K562 (cell line): ENCODE measurements around the gene TMCO4. TPM values are rescaled to one million over a fixed set of nuclear protein-coding genes. Genes with fewer than 3 reads are reported as not detected.

Source experiments
- ATAC-seq: fragments of 200-7000 bp; cut with Tn5 transposase; 3 replicates; pipeline ENCODE4 v1.9.1; 2020; ENCODE audit warnings: moderate library complexity
- BruUV-seq: library from RNA; stranded (reverse); fragments of 400-500 nt; replicated peaks from 2 replicates; lab custom pipeline; 2021; lab: Mats Ljungman, UMichigan
- CTCF ChIA-PET: fragments of 300-600 bp; formaldehyde crosslinking; extraction: SDS; loops from one replicate; lab custom pipeline; 2021; ENCODE audit warnings: low intra/inter-chr PET ratio; lab: Yijun Ruan, JAX
- POLR2A ChIA-PET: fragments of 300-600, 350-650 bp; sonication (Branson Sonifier 250); formaldehyde crosslinking; extraction: SDS; loops from one replicate; lab custom pipeline; 2021; ENCODE audit warnings: antibody characterized with exemption, inconsistent platforms; lab: Yijun Ruan, JAX
- DNase-seq, 4 experiments: peaks; one replicate each; pipeline versions ENCODE4 v3.0.0 to v3.0.0-alpha.2; 2011 to 2018; ENCODE audit warnings: low spot score in 3 of 4, mixed read lengths in 3 of 4; ENCODE audit errors: extremely low read depth in 1 of 4
- FAIRE-seq: peaks from 2 replicates; lab custom pipeline; 2011; peaks lifted over from hg19 to GRCh38; lab: Jason Lieb, UNC
- H2AFZ ChIP-seq: 2 replicates; pipeline ENCODE4 v1.6.0; 2011; ENCODE audit warnings: low read depth, low read length, control low read depth, inconsistent platforms
- H3K27ac ChIP-seq: fragments of 200-600 bp; 3 replicates; pipeline ENCODE4 v1.8.0; 2011; ENCODE audit warnings: low read depth, mild to moderate bottlenecking, control low read depth, inconsistent platforms, low read length, moderate library complexity, mixed read lengths; ENCODE audit errors: extremely low read depth
- H3K27me3 ChIP-seq, 2 experiments: fragments of 300-600 bp in 1 of 2; 2 replicates in 1 of 2; 3 replicates in 1 of 2; pipeline versions ENCODE4 v1.6.0 to v1.8.0; 2011; ENCODE audit warnings: inconsistent platforms in 2 of 2, low read length in 2 of 2, mild to moderate bottlenecking in 1 of 2, mixed read lengths in 1 of 2, moderate library complexity in 1 of 2; ENCODE audit not compliant: control insufficient read depth in 2 of 2, insufficient read depth in 2 of 2
- H3K36me3 ChIP-seq: fragments of 300-600 bp; 3 replicates; pipeline ENCODE4 v1.8.0; 2011; ENCODE audit warnings: mild to moderate bottlenecking, low read length, inconsistent platforms; ENCODE audit not compliant: control insufficient read depth, insufficient read depth
- H3K4me1 ChIP-seq, 2 experiments: fragments of 200-600 bp in 1 of 2; replicated peaks in 1 of 2; 2 replicates in 1 of 2; 3 replicates in 1 of 2; pipeline versions ENCODE4 v1.5.1 to v1.8.0; 2011; ENCODE audit warnings: inconsistent platforms in 2 of 2, low read length in 2 of 2, mild to moderate bottlenecking in 1 of 2, mixed read lengths in 1 of 2, moderate library complexity in 1 of 2; ENCODE audit not compliant: control insufficient read depth in 2 of 2, insufficient read depth in 2 of 2
- H3K4me2 ChIP-seq: 2 replicates; pipeline ENCODE4 v1.6.1; 2011; ENCODE audit warnings: low read length, control low read depth, inconsistent platforms, mixed read lengths; ENCODE audit not compliant: insufficient read depth
- H3K4me3 ChIP-seq: fragments of 200-600 bp; sonication (generic), shearing (Covaris generic); 2 replicates; pipeline ENCODE4 v1.5.1; 2016; ENCODE audit warnings: control low read depth, inconsistent platforms
- H3K79me2 ChIP-seq: fragments of 200-600 bp; 3 replicates; pipeline ENCODE4 v1.8.0; 2011; ENCODE audit warnings: low read length, inconsistent platforms; ENCODE audit not compliant: control insufficient read depth, insufficient read depth
- H3K9ac ChIP-seq, 2 experiments: 2 replicates each; pipeline versions ENCODE4 v1.6.0 to v1.6.1; 2011; ENCODE audit warnings: low read depth in 2 of 2, low read length in 2 of 2, control low read depth in 1 of 2, inconsistent platforms in 1 of 2, mild to moderate bottlenecking in 1 of 2, mixed read lengths in 1 of 2; ENCODE audit not compliant: insufficient read depth in 1 of 2
- H3K9me1 ChIP-seq: one replicate; pipeline ENCODE4 v1.6.0; 2011; ENCODE audit warnings: inconsistent platforms, mild to moderate bottlenecking, low read length, moderate library complexity; ENCODE audit not compliant: control insufficient read depth, insufficient read depth
- H3K9me3 ChIP-seq: replicated peaks from 2 replicates; pipeline ENCODE4 v1.5.1; 2011; ENCODE audit warnings: low read depth, low read length, inconsistent platforms; ENCODE audit not compliant: control insufficient read depth, insufficient read depth
- H4K20me1 ChIP-seq: replicated peaks from 2 replicates; pipeline ENCODE4 v1.6.1; 2011; ENCODE audit warnings: low read length, inconsistent platforms, mixed read lengths; ENCODE audit not compliant: control insufficient read depth, insufficient read depth
- CTBP1 ChIP-seq: fragments of 450-650 bp; IDR thresholded peaks from 2 replicates; pipeline ENCODE4 v1.6.1; 2016; ENCODE audit warnings: borderline replicate concordance
- MAFF ChIP-seq: IDR thresholded peaks from 2 replicates; pipeline ENCODE4 v1.6.1; 2012; ENCODE audit warnings: low read length, improper control_type of control experiment
- NRF1 ChIP-seq, 2 experiments: fragments of 450-650 bp; IDR thresholded peaks in 1 of 2; conservative IDR thresholded peaks in 1 of 2; 2 replicates each; pipeline ENCODE4 v1.6.1; 2014; ENCODE audit warnings: mild to moderate bottlenecking in 2 of 2
- ZKSCAN1 ChIP-seq: fragments of 150-350 bp; IDR thresholded peaks from 2 replicates; pipeline ENCODE4 v1.6.1; 2016; ENCODE audit warnings: low read depth, low read length
- WGBS: fragments of 100-300 bp; shearing (Covaris generic); methylation state at CpG from one replicate; pipeline ENCODE4 v1.1.6; 2016; ENCODE audit warnings: low coverage, mixed read lengths; ENCODE audit not compliant: insufficient coverage; ENCODE audit errors: missing lambda C conversion rate; 5-methylcytosine and 5-hydroxymethylcytosine counted together
- in situ Hi-C: fragments of 300-500 bp; cut with MboI; formaldehyde crosslinking; loops from 4 replicates; pipeline ENCODE4 v1.15.0; 2018; ENCODE audit warnings: inconsistent platforms, mixed read lengths
- intact Hi-C: fragments of 100-400 bp; cut with micrococcal nuclease; formaldehyde crosslinking; loops from 2 replicates; pipeline ENCODE4 v1.14.2; 2022
- polyA plus RNA-seq, 8 experiments: library from polyadenylated mRNA; depleted of rRNA in 4 of 8; stranded (reverse) in 5 of 8; unstranded in 3 of 8; fragments of >200 nt; fragmentation: Nextera tagmentation in 2 of 8; fragmentation: Illumina TruSeq in 1 of 8; extraction: Ambion mirVana in 2 of 8; extraction: Trizol in 1 of 8; gene quantifications; 2 replicates each; pipeline versions ENCODE4 v1.2.1 to v1.2.3, GENCODE V29; 2011 to 2014; ENCODE audit warnings: inconsistent platforms in 1 of 8, missing spikeins in 1 of 8
- total RNA-seq, 7 experiments: library from RNA; depleted of rRNA in 6 of 7; stranded (reverse); fragments of >200 nt in 6 of 7; fragmentation: Illumina TruSeq in 2 of 7; extraction: Trizol in 2 of 7; gene quantifications; 2 replicates each; pipeline versions ENCODE4 v1.2.1 to v1.2.3, GENCODE V29; 2011 to 2021; ENCODE audit warnings: low replicate concordance in 1 of 7
- TF ChIP-seq, protein P1 (sequence below): fragments of 450-650 bp; formaldehyde crosslinking; IDR thresholded peaks from 2 replicates; pipeline ENCODE4 v1.4.0; 2020; ENCODE audit warnings: mild to moderate bottlenecking, mixed read lengths
- TF ChIP-seq, protein P2 (sequence below): sonication (generic); formaldehyde crosslinking; IDR thresholded peaks from 2 replicates; pipeline ENCODE4 v1.5.0; 2020; ENCODE audit warnings: missing genetic modification reagents
- TF ChIP-seq, protein P3 (sequence below): IDR thresholded peaks from 3 replicates; pipeline ENCODE4 v1.6.1; 2011; ENCODE audit warnings: borderline replicate concordance, mild to moderate bottlenecking; ENCODE audit not compliant: insufficient read length, insufficient read depth
- TF ChIP-seq, protein P4 (sequence below): sonication (generic); formaldehyde crosslinking; IDR thresholded peaks from 2 replicates; pipeline ENCODE4 v1.8.0; 2022; ENCODE audit warnings: missing genetic modification reagents, mild to moderate bottlenecking, borderline replicate concordance
- TF ChIP-seq, protein P5 (sequence below): sonication (generic); formaldehyde crosslinking; IDR thresholded peaks from 2 replicates; pipeline ENCODE4 v1.8.1; 2023; ENCODE audit warnings: mild to moderate bottlenecking, missing genetic modification reagents

TMCO4 gene
- total and polyA plus RNA-seq, 9 of the 15 experiments (the other 6 are each of a cell fraction or from before 2014, with no cell fraction given): 0.06 to 2.1 (median 1.2) TPM

GRCh38 chr1:19665496-19666465 lies 133.9 kb downstream of the TMCO4 start:
- Histone ChIP-seq H3K9me1 (no peaks in the 10 kb centered on the region), H3K27me3 (peaks cover 44 to 80% of the 10 kb centered on the region in 2 experiments; a peak in 4 of 5 replicates), H2AFZ (no peak overlapping the region), H3K79me2 (no peaks in the 10 kb centered on the region), H3K27ac (no peak overlapping the region), H3K36me3 (no peaks in the 10 kb centered on the region), H3K4me2 (no peak overlapping the region), H3K9me3 (no peaks in the 10 kb centered on the region), H3K4me3 (no peak overlapping the region), H3K4me1 (peaks cover 0 to 21% of the 10 kb centered on the region in 2 experiments; a peak in 2 of 5 replicates), H4K20me1 (peaks cover 5% of the 10 kb centered on the region), H3K9ac (no peak overlapping the region)
- BruUV-seq: no TSS peak
- intact Hi-C loops: no loop called here
- in situ Hi-C loops: loop anchor here (25.0 kb wide), 1 partner anchor 1053 kb away; no protein-coding TSS in a partner anchor
- DNase-seq: peak in 1 of 4 experiments; percentile 31
- POLR2A ChIA-PET: no interaction called here
- FAIRE-seq: no peak
- CTCF ChIA-PET: no interaction called here
- ATAC-seq: no peak; the same call in 1 of the 3 replicates
- 18% methylated on average over 72 of the region's 84 CpGs for WGBS
- TF ChIP-seq, protein P1, sequence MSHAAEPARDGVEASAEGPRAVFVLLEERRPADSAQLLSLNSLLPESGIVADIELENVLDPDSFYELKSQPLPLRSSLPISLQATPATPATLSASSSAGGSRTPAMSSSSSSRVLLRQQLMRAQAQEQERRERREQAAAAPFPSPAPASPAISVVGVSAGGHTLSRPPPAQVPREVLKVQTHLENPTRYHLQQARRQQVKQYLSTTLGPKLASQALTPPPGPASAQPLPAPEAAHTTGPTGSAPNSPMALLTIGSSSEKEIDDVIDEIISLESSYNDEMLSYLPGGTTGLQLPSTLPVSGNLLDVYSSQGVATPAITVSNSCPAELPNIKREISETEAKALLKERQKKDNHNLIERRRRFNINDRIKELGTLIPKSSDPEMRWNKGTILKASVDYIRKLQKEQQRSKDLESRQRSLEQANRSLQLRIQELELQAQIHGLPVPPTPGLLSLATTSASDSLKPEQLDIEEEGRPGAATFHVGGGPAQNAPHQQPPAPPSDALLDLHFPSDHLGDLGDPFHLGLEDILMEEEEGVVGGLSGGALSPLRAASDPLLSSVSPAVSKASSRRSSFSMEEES (CRISPR knock-in tag): no peak
- TF ChIP-seq ZKSCAN1: no peak
- TF ChIP-seq, protein P2, sequence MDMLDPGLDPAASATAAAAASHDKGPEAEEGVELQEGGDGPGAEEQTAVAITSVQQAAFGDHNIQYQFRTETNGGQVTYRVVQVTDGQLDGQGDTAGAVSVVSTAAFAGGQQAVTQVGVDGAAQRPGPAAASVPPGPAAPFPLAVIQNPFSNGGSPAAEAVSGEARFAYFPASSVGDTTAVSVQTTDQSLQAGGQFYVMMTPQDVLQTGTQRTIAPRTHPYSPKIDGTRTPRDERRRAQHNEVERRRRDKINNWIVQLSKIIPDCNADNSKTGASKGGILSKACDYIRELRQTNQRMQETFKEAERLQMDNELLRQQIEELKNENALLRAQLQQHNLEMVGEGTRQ: no peak
- TF ChIP-seq, protein P3, sequence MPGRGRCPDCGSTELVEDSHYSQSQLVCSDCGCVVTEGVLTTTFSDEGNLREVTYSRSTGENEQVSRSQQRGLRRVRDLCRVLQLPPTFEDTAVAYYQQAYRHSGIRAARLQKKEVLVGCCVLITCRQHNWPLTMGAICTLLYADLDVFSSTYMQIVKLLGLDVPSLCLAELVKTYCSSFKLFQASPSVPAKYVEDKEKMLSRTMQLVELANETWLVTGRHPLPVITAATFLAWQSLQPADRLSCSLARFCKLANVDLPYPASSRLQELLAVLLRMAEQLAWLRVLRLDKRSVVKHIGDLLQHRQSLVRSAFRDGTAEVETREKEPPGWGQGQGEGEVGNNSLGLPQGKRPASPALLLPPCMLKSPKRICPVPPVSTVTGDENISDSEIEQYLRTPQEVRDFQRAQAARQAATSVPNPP: no peak
- TF ChIP-seq, protein P4, sequence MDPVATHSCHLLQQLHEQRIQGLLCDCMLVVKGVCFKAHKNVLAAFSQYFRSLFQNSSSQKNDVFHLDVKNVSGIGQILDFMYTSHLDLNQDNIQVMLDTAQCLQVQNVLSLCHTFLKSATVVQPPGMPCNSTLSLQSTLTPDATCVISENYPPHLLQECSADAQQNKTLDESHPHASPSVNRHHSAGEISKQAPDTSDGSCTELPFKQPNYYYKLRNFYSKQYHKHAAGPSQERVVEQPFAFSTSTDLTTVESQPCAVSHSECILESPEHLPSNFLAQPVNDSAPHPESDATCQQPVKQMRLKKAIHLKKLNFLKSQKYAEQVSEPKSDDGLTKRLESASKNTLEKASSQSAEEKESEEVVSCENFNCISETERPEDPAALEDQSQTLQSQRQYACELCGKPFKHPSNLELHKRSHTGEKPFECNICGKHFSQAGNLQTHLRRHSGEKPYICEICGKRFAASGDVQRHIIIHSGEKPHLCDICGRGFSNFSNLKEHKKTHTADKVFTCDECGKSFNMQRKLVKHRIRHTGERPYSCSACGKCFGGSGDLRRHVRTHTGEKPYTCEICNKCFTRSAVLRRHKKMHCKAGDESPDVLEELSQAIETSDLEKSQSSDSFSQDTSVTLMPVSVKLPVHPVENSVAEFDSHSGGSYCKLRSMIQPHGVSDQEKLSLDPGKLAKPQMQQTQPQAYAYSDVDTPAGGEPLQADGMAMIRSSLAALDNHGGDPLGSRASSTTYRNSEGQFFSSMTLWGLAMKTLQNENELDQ (CRISPR knock-in tag): no peak
- peak in 1 of 2 experiments; percentile 18; a peak in 1 of 4 replicates for TF ChIP-seq NRF1 (conservative IDR thresholded peaks at IDR 0.05 in 1 of 2, IDR thresholded peaks at IDR 0.05 in 1 of 2)
- no peak for TF ChIP-seq MAFF
- peak; percentile 17; the same call in 1 of the 2 replicates for TF ChIP-seq CTBP1
- TF ChIP-seq, protein P5, sequence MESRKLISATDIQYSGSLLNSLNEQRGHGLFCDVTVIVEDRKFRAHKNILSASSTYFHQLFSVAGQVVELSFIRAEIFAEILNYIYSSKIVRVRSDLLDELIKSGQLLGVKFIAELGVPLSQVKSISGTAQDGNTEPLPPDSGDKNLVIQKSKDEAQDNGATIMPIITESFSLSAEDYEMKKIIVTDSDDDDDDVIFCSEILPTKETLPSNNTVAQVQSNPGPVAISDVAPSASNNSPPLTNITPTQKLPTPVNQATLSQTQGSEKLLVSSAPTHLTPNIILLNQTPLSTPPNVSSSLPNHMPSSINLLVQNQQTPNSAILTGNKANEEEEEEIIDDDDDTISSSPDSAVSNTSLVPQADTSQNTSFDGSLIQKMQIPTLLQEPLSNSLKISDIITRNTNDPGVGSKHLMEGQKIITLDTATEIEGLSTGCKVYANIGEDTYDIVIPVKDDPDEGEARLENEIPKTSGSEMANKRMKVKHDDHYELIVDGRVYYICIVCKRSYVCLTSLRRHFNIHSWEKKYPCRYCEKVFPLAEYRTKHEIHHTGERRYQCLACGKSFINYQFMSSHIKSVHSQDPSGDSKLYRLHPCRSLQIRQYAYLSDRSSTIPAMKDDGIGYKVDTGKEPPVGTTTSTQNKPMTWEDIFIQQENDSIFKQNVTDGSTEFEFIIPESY: peak; percentile 86
